Memory B cell (primary cell): ENCODE data around the gene RGS1.

Experiments
- ATAC-seq: fragments of 150-1000 bp; cut with Tn5 transposase; 2 replicates; pipeline ENCODE4 v1.10.0; 2021; ENCODE audit warnings: low read depth, mild to moderate bottlenecking, moderate library complexity
- DNase-seq, 2 donors: peaks; one replicate each; pipeline ENCODE4 v3.0.0; 2022; ENCODE audit warnings: low spot score in 2 of 2
- H3K27ac Mint-ChIP-seq: one replicate; pipeline ENCODE4 v1.8.0; 2022; ENCODE audit warnings: mild to moderate bottlenecking, moderate library complexity, mixed read lengths
- H3K27me3 Mint-ChIP-seq: one replicate; pipeline ENCODE4 v1.8.0; 2022; ENCODE audit warnings: mixed read lengths
- H3K36me3 Mint-ChIP-seq: one replicate; pipeline ENCODE4 v1.8.0; 2022; ENCODE audit warnings: mild to moderate bottlenecking, mixed read lengths
- H3K4me1 Mint-ChIP-seq: one replicate; pipeline ENCODE4 v1.8.0; 2022; ENCODE audit warnings: mixed read lengths
- H3K4me3 Mint-ChIP-seq: one replicate; pipeline ENCODE4 v1.8.0; 2022; ENCODE audit warnings: mild to moderate bottlenecking, moderate library complexity, mixed read lengths
- H3K9me3 Mint-ChIP-seq: one replicate; pipeline ENCODE4 v1.8.0; 2022; ENCODE audit warnings: mixed read lengths

Gene RGS1

DNA sequence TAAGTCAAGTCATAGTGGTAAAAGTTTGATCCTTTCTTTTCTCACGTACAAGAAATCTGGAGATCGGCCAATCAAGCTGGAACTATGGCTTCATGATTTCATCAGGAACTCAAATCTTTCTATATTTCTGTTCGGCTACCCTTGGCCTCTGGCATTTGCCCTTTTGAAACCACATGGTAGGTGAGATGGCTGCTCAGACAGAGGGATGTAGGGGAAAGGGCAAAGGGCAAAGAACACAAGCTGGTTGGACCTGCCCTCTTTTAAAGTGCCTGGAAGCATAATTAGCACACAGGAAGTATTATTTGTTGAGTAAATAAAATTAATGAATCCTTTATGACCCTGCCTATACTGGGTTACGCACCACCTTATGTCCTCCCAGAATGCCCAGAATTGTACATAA, 11.5 kb upstream of the RGS1 start:
- Mint-ChIP-seq H3K9me3 (no peaks in the 10 kb centered on the region), H3K4me3 (no peak overlapping the region), H3K4me1 (peaks cover 7% of the 10 kb centered on the region), H3K36me3 (peaks cover 2% of the 10 kb centered on the region), H3K27ac (no peak overlapping the region), H3K27me3 (no peaks in the 10 kb centered on the region)
- ATAC-seq (no peak), DNase-seq (no peak)

GRCh38 chr1:192565946-192566345, 9.6 kb upstream of the RGS1 start:
- Mint-ChIP-seq H3K4me1 (peaks cover 2% of the 10 kb centered on the region), H3K4me3 (no peak overlapping the region), H3K9me3 (peaks cover 5% of the 10 kb centered on the region), H3K27ac (no peak overlapping the region), H3K27me3 (no peaks in the 10 kb centered on the region), H3K36me3 (peaks cover 7% of the 10 kb centered on the region)
- ATAC-seq (no peak), DNase-seq (no peak)

DNA sequence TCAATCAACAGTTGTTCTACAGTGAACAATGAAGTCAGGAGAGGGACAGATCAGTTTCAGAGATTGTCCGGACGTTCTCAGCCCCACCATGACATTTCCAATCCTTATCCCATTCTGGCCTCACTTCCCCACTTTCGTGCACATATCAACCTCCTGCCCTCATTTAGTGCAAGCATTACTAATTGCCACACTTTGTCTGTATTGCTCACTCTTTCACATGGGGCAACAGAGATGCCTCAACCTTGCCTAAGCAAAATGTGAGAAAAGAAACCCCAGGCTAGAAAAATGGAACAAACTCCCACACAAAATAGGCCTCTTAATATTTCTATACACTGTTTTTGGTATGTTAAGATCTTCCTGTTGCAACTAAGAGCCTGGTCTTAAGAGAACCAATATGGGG, 8.9 kb upstream of the RGS1 start:
- no peaks in the 10 kb centered on the region for H3K27me3 Mint-ChIP-seq
- ATAC-seq (no peak), DNase-seq (no peak)
- H3K27ac Mint-ChIP-seq, result no peak overlapping the region
- H3K36me3 Mint-ChIP-seq, result peaks cover 9% of the 10 kb centered on the region
- H3K9me3 Mint-ChIP-seq, result peaks cover 5% of the 10 kb centered on the region
- no peak overlapping the region for H3K4me3 Mint-ChIP-seq
- peaks cover 2% of the 10 kb centered on the region for H3K4me1 Mint-ChIP-seq

- no peak overlapping the region for H3K27ac Mint-ChIP-seq
- H3K4me3 Mint-ChIP-seq, result no peak overlapping the region
- no peaks in the 10 kb centered on the region for H3K27me3 Mint-ChIP-seq
- H3K36me3 Mint-ChIP-seq, result peaks cover 9% of the 10 kb centered on the region
- ATAC-seq (no peak), DNase-seq (no peak)
- peaks cover 2% of the 10 kb centered on the region for H3K4me1 Mint-ChIP-seq
- H3K9me3 Mint-ChIP-seq, result peaks cover 5% of the 10 kb centered on the region
Measured at GRCh38 chr1:192568063-192568462, 7.5 kb upstream of the RGS1 start.

DNA sequence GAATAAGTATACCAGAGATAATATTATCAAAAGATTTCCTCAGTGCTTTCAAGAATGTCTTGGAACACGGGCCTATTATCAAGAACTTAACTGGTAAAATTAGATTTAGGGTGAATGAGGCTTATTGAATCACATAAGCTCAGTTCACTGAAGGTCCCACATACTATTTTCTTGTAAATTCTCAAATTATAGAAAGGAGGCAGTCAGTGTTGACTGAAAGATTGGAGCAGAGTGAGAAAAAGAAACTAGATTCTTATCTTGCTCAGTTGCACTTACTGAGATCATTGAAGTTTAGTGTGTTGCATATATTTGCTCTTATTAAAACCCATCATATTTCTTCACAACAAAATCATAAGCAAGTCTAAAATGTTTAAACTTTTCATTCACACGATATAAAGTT, 3.9 kb upstream of the RGS1 start:
- Mint-ChIP-seq H3K27me3 (no peaks in the 10 kb centered on the region), H3K4me1 (peaks cover 6% of the 10 kb centered on the region), H3K27ac (no peak overlapping the region), H3K36me3 (peaks cover 8% of the 10 kb centered on the region), H3K9me3 (peaks cover 5% of the 10 kb centered on the region), H3K4me3 (no peak overlapping the region)
- ATAC-seq (no peak), DNase-seq (no peak)

- no peak for ATAC-seq
- DNase-seq, result no peak
- no peak overlapping the region for H3K4me3 Mint-ChIP-seq
- peaks cover 5% of the 10 kb centered on the region for H3K9me3 Mint-ChIP-seq
- peaks cover 6% of the 10 kb centered on the region for H3K4me1 Mint-ChIP-seq
- peak overlapping the region; percentile 70 for H3K27ac Mint-ChIP-seq
- H3K36me3 Mint-ChIP-seq, result peaks cover 8% of the 10 kb centered on the region
- no peaks in the 10 kb centered on the region for H3K27me3 Mint-ChIP-seq
Measured at GRCh38 chr1:192573499-192573898, 2.1 kb upstream of the RGS1 start.

DNA sequence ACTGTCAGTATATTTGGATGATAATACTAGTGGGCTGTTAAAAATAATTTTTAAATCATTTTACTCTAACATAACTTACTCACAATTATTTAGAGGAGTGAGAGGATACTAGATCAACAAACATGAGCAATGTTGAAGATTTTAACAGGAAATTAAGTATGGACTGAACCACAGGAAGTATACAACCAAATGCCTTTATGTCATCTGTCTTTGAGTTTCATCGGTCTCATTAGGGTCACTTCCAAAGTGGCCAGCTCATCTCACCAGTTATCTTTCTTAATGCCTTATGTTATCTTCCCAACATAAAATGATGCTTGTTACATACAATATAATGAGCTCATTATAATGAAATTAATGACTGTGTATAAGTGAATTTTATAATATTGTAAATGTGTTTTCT, 1.5 kb upstream of the RGS1 start:
- H3K27ac Mint-ChIP-seq, result peak overlapping the region; percentile 70

GRCh38 chr1:192576190-192577144, 894 bp downstream of the RGS1 start:
- no peaks in the 10 kb centered on the region for H3K36me3 Mint-ChIP-seq
- peaks cover 11% of the 10 kb centered on the region for H3K4me1 Mint-ChIP-seq
- H3K9me3 Mint-ChIP-seq, result no peaks in the 10 kb centered on the region
- ATAC-seq (no peak), DNase-seq (no peak)
- H3K27ac Mint-ChIP-seq, result peak overlapping the region; percentile 97
- H3K4me3 Mint-ChIP-seq, result no peak overlapping the region
- no peaks in the 10 kb centered on the region for H3K27me3 Mint-ChIP-seq

More for the DNA sequence above, 1.5 kb upstream of the RGS1 start:
- Mint-ChIP-seq H3K4me3 (no peak overlapping the region), H3K9me3 (peaks cover 5% of the 10 kb centered on the region), H3K36me3 (peaks cover 8% of the 10 kb centered on the region), H3K27me3 (no peaks in the 10 kb centered on the region), H3K4me1 (peaks cover 6% of the 10 kb centered on the region)
- DNase-seq (no peak), ATAC-seq (no peak)

- Mint-ChIP-seq H3K27ac (peak overlapping the region; percentile 97), H3K27me3 (no peaks in the 10 kb centered on the region), H3K36me3 (no peaks in the 10 kb centered on the region), H3K4me3 (no peak overlapping the region), H3K4me1 (peaks cover 11% of the 10 kb centered on the region), H3K9me3 (no peaks in the 10 kb centered on the region)
- ATAC-seq, result no peak
- DNase-seq, result no peak
Measured at GRCh38 chr1:192577145-192578140, 1.9 kb downstream of the RGS1 start.

GRCh38 chr1:192578144-192578909, 2.8 kb downstream of the RGS1 start:
- no peaks in the 10 kb centered on the region for H3K36me3 Mint-ChIP-seq
- peaks cover 11% of the 10 kb centered on the region for H3K4me1 Mint-ChIP-seq
- DNase-seq (no peak), ATAC-seq (no peak)
- H3K9me3 Mint-ChIP-seq, result no peaks in the 10 kb centered on the region
- H3K27me3 Mint-ChIP-seq, result no peaks in the 10 kb centered on the region
- peak overlapping the region; percentile 97 for H3K27ac Mint-ChIP-seq
- H3K4me3 Mint-ChIP-seq, result no peak overlapping the region

GRCh38 chr1:192579010-192579738, 3.6 kb downstream of the RGS1 start:
- DNase-seq, result no peak
- peaks cover 11% of the 10 kb centered on the region for H3K4me1 Mint-ChIP-seq
- no peaks in the 10 kb centered on the region for H3K27me3 Mint-ChIP-seq
- peak overlapping the region; percentile 97 for H3K27ac Mint-ChIP-seq
- no peak overlapping the region for H3K4me3 Mint-ChIP-seq
- no peaks in the 10 kb centered on the region for H3K9me3 Mint-ChIP-seq
- no peaks in the 10 kb centered on the region for H3K36me3 Mint-ChIP-seq
- ATAC-seq, result peak; percentile 19

- peak overlapping the region; percentile 0 for H3K27ac Mint-ChIP-seq
- no peak overlapping the region for H3K4me3 Mint-ChIP-seq
- no peak for ATAC-seq
- no peaks in the 10 kb centered on the region for H3K27me3 Mint-ChIP-seq
- H3K36me3 Mint-ChIP-seq, result no peaks in the 10 kb centered on the region
- H3K4me1 Mint-ChIP-seq, result peaks cover 10% of the 10 kb centered on the region
- H3K9me3 Mint-ChIP-seq, result no peaks in the 10 kb centered on the region
- DNase-seq, result no peak
Measured at GRCh38 chr1:192580351-192580962, 4.9 kb downstream of the RGS1 start.
